PC-3 (cell line): ENCODE results near the gene FSTL4. TPM values are rescaled to one million over a fixed set of nuclear protein-coding genes. Genes with fewer than 3 reads are reported as not detected.

Source experiments
- ATAC-seq: fragments of 200-7000 bp; cut with Tn5 transposase; 2 replicates; pipeline ENCODE4 v1.9.1; 2020; ENCODE audit warnings: mild to moderate bottlenecking, moderate library complexity
- BruUV-seq: library from RNA; stranded (reverse); fragments of 400-500 nt; replicated peaks from 2 replicates; lab custom pipeline; 2021; lab: Mats Ljungman, UMichigan
- CTCF ChIA-PET: fragments of 300-600 bp; sonication (Branson Sonifier 250); formaldehyde crosslinking; loops from one replicate; lab custom pipeline; 2022; ENCODE audit warnings: antibody characterized with exemption; lab: Charles Lee
- POLR2A ChIA-PET: fragments of 300-600 bp; sonication (Branson Sonifier 250); formaldehyde crosslinking; loops from one replicate; lab custom pipeline; 2022; ENCODE audit warnings: antibody characterized with exemption; ENCODE audit not compliant: unreplicated experiment; lab: Charles Lee
- DNase-seq: peaks from one replicate; pipeline ENCODE4 v3.0.0-alpha.2; 2015
- H2AFZ ChIP-seq: fragments of 300-600 bp; sonication (generic); 2 replicates; pipeline ENCODE4 v1.6.0; 2016; ENCODE audit warnings: antibody characterized with exemption, low read length
- H3F3A ChIP-seq: fragments of 300-600 bp; sonication (generic); one replicate; pipeline ENCODE4 v1.6.0; 2017; ENCODE audit warnings: antibody characterized with exemption, low read length, control low read depth, mild to moderate bottlenecking; ENCODE audit not compliant: unreplicated experiment
- H3K27ac ChIP-seq: fragments of 300-600 bp; sonication (generic); 2 replicates; pipeline ENCODE4 v1.5.1; 2016; ENCODE audit warnings: mild to moderate bottlenecking, low read length
- H3K27me3 ChIP-seq: fragments of 300-600 bp; sonication (generic); 2 replicates; pipeline ENCODE4 v1.6.1; 2016; ENCODE audit warnings: low read length, mixed read lengths
- H3K36me3 ChIP-seq: fragments of 300-600 bp; sonication (generic); 2 replicates; pipeline ENCODE4 v1.6.1; 2016; ENCODE audit warnings: low read depth, mixed run types, low read length, mixed read lengths
- H3K4me1 ChIP-seq: fragments of 300-600 bp; sonication (generic); 2 replicates; pipeline ENCODE4 v1.5.1; 2016; ENCODE audit warnings: low read length; ENCODE audit not compliant: insufficient read depth
- H3K4me2 ChIP-seq: fragments of 300-600 bp; sonication (generic); 2 replicates; pipeline ENCODE4 v1.6.0; 2016; ENCODE audit warnings: low read length
- H3K4me3 ChIP-seq: fragments of 300-600 bp; sonication (generic); 2 replicates; pipeline ENCODE4 v1.5.1; 2016; ENCODE audit warnings: mild to moderate bottlenecking, low read length, mixed read lengths
- H3K79me2 ChIP-seq: fragments of 300-600 bp; sonication (generic); 2 replicates; pipeline ENCODE4 v1.6.1; 2017; ENCODE audit warnings: low read length, mixed read lengths
- H3K9ac ChIP-seq: fragments of 300-600 bp; sonication (generic); 2 replicates; pipeline ENCODE4 v1.6.0; 2016; ENCODE audit warnings: mild to moderate bottlenecking, low read length
- H3K9me2 ChIP-seq: fragments of 300-600 bp; sonication (generic); replicated peaks from 2 replicates; pipeline ENCODE4 v1.6.1; 2016; ENCODE audit warnings: mixed run types, low read length, mixed read lengths
- H3K9me3 ChIP-seq: fragments of 300-600 bp; sonication (generic); 2 replicates; pipeline ENCODE4 v1.6.1; 2016; ENCODE audit warnings: low read length, mixed read lengths
- H4K20me1 ChIP-seq: fragments of 300-600 bp; sonication (generic); 2 replicates; pipeline ENCODE4 v1.6.1; 2016; ENCODE audit warnings: low read length, mixed read lengths
- EZH2 ChIP-seq: fragments of 300-600 bp; sonication (generic); IDR thresholded peaks from one replicate; pipeline ENCODE4 v1.6.1; 2017; ENCODE audit warnings: antibody characterized with exemption, mild to moderate bottlenecking, low read length; ENCODE audit not compliant: unreplicated experiment
- EZH2phosphoT487 ChIP-seq: fragments of 300-600 bp; sonication (generic); IDR thresholded peaks from 2 replicates; pipeline ENCODE4 v1.6.1; 2018; ENCODE audit warnings: mild to moderate bottlenecking, antibody characterized with exemption, low read length, borderline replicate concordance
- intact Hi-C: fragments of 100-400 bp; cut with micrococcal nuclease; formaldehyde crosslinking; loops from 2 replicates; pipeline ENCODE4 v1.9.0; 2023
- microRNA-seq: library from miRNA; unstranded; fragments of <30 nt; microRNA quantifications from one replicate; pipeline ENCODE4 v1.1.0, GENCODE V29; 2020; ENCODE audit not compliant: unreplicated experiment
- total RNA-seq: library from RNA; depleted of rRNA; stranded (reverse); fragments of >200 nt; gene quantifications from 2 replicates; pipeline ENCODE4 v1.2.3, GENCODE V29; 2014
- TF ChIP-seq, protein P1 (sequence below): fragments of 300-600 bp; sonication (generic); conservative IDR thresholded peaks from 2 replicates; pipeline ENCODE4 v1.5.1; 2017; ENCODE audit warnings: antibody characterized with exemption, low read depth, mild to moderate bottlenecking, low read length

FSTL4 gene
- total RNA-seq, 1 experiment from 2014 or later, result 4.2 TPM

GRCh38 chr5:133147815-133148567 is 464.4 kb downstream of the FSTL4 start:
- Histone ChIP-seq H3K9ac (no peak overlapping the region), H3F3A (no peaks in the 10 kb centered on the region), H3K4me2 (no peak overlapping the region), H4K20me1 (no peaks in the 10 kb centered on the region), H3K27ac (no peak overlapping the region), H3K9me3 (no peaks in the 10 kb centered on the region), H3K79me2 (no peaks in the 10 kb centered on the region), H3K27me3 (no peaks in the 10 kb centered on the region), H3K4me1 (no peaks in the 10 kb centered on the region), H3K4me3 (no peak overlapping the region), H3K9me2 (no peaks in the 10 kb centered on the region), H2AFZ (no peak overlapping the region), H3K36me3 (no peaks in the 10 kb centered on the region)
- TF ChIP-seq, protein P1, sequence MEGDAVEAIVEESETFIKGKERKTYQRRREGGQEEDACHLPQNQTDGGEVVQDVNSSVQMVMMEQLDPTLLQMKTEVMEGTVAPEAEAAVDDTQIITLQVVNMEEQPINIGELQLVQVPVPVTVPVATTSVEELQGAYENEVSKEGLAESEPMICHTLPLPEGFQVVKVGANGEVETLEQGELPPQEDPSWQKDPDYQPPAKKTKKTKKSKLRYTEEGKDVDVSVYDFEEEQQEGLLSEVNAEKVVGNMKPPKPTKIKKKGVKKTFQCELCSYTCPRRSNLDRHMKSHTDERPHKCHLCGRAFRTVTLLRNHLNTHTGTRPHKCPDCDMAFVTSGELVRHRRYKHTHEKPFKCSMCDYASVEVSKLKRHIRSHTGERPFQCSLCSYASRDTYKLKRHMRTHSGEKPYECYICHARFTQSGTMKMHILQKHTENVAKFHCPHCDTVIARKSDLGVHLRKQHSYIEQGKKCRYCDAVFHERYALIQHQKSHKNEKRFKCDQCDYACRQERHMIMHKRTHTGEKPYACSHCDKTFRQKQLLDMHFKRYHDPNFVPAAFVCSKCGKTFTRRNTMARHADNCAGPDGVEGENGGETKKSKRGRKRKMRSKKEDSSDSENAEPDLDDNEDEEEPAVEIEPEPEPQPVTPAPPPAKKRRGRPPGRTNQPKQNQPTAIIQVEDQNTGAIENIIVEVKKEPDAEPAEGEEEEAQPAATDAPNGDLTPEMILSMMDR, result no peak
- no peak for TF ChIP-seq EZH2phosphoT487
- no peak for TF ChIP-seq EZH2
- ATAC-seq, result no peak
- no TSS peak for BruUV-seq
- CTCF ChIA-PET, result no interaction called here
- intact Hi-C loops, result no loop called here
- no peak for DNase-seq
- POLR2A ChIA-PET, result no interaction called here

GRCh38 chr5:133147411-133147810 is 464.9 kb downstream of the FSTL4 start:
- H4K20me1 ChIP-seq, result no peaks in the 10 kb centered on the region
- H3K4me2 ChIP-seq, result no peak overlapping the region
- H3K9me3 ChIP-seq, result no peaks in the 10 kb centered on the region
- H3K9me2 ChIP-seq, result no peaks in the 10 kb centered on the region
- TF ChIP-seq, protein P1, result no peak
- TF ChIP-seq EZH2phosphoT487 (no peak), EZH2 (no peak)
- DNase-seq, result no peak
- no peaks in the 10 kb centered on the region for H3K4me1 ChIP-seq
- intact Hi-C loops, result no loop called here
- H2AFZ ChIP-seq, result no peak overlapping the region
- no peaks in the 10 kb centered on the region for H3K27me3 ChIP-seq
- no peak for ATAC-seq
- no TSS peak for BruUV-seq
- no peak overlapping the region for H3K9ac ChIP-seq
- H3K36me3 ChIP-seq, result no peaks in the 10 kb centered on the region
- no peaks in the 10 kb centered on the region for H3F3A ChIP-seq
- no peaks in the 10 kb centered on the region for H3K79me2 ChIP-seq
- no peak overlapping the region for H3K27ac ChIP-seq
- POLR2A ChIA-PET, result no interaction called here
- CTCF ChIA-PET, result no interaction called here
- H3K4me3 ChIP-seq, result no peak overlapping the region

Small RNAs within 50 kb of the gene (microRNA-seq; reads per million reads assigned to microRNA genes)
- not detected for gene MIR1289-2
